Measurements from ENCODE around the gene NR2C2. TPM values are rescaled to one million over a fixed set of nuclear protein-coding genes. Genes with fewer than 3 reads are reported as not detected.

NR2C2 gene
- total and polyA plus RNA-seq, 9 of the 15 experiments (the other 6 are each of a cell fraction or from before 2014, with no cell fraction given) = 6.1 to 33.0 (median 14.6) TPM

GRCh38 chr3:15065550-15066007 is 118.2 kb downstream of the NR2C2 start (continued):
- TF ChIP-seq, protein P1, sequence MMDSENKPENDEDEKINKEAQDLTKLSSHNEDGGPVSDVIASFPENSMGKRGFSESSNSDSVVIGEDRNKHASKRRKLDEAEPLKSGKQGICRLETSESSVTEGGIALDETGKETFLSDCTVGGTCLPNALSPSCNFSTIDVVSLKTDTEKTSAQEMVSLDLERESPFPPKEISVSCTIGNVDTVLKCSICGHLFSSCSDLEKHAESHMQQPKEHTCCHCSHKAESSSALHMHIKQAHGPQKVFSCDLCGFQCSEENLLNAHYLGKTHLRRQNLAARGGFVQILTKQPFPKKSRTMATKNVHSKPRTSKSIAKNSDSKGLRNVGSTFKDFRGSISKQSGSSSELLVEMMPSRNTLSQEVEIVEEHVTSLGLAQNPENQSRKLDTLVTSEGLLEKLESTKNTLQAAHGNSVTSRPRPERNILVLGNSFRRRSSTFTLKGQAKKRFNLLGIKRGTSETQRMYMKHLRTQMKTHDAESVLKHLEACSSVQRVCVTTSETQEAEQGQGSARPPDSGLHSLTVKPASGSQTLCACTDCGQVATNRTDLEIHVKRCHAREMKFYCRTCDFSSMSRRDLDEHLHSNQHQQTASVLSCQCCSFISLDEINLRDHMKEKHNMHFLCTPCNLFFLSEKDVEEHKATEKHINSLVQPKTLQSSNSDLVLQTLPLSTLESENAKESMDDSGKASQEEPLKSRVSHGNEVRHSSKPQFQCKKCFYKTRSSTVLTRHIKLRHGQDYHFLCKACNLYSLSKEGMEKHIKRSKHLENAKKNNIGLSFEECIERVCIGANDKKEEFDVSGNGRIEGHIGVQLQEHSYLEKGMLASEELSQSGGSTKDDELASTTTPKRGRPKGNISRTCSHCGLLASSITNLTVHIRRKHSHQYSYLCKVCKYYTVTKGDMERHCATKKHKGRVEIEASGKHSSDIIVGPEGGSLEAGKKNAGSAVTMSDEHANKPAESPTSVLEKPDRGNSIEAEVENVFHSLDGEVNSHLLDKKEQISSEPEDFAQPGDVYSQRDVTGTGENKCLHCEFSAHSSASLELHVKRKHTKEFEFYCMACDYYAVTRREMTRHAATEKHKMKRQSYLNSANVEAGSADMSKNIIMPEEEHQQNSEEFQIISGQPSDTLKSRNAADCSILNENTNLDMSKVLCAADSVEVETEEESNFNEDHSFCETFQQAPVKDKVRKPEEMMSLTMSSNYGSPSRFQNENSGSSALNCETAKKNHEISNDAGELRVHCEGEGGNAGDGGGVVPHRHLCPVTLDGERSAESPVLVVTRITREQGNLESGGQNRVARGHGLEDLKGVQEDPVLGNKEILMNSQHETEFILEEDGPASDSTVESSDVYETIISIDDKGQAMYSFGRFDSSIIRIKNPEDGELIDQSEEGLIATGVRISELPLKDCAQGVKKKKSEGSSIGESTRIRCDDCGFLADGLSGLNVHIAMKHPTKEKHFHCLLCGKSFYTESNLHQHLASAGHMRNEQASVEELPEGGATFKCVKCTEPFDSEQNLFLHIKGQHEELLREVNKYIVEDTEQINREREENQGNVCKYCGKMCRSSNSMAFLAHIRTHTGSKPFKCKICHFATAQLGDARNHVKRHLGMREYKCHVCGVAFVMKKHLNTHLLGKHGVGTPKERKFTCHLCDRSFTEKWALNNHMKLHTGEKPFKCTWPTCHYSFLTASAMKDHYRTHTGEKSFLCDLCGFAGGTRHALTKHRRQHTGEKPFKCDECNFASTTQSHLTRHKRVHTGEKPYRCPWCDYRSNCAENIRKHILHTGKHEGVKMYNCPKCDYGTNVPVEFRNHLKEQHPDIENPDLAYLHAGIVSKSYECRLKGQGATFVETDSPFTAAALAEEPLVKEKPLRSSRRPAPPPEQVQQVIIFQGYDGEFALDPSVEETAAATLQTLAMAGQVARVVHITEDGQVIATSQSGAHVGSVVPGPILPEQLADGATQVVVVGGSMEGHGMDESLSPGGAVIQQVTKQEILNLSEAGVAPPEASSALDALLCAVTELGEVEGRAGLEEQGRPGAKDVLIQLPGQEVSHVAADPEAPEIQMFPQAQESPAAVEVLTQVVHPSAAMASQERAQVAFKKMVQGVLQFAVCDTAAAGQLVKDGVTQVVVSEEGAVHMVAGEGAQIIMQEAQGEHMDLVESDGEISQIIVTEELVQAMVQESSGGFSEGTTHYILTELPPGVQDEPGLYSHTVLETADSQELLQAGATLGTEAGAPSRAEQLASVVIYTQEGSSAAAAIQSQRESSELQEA (IDR thresholded peaks at IDR 0.05; ENCODE audit: low read depth) = no peak
- TF ChIP-seq MBD1 (CRISPR knock-in tag; IDR thresholded peaks at IDR 0.05) (peak; percentile 81; the same call in 1 of the 2 replicates), BACH1 (tag; IDR thresholded peaks at IDR 0.05) (no peak), ZFP1 (CRISPR knock-in tag; IDR thresholded peaks at IDR 0.05) (no peak), TAL1 (IDR thresholded peaks at IDR 0.05) (no peak), RUNX1 (IDR thresholded peaks at IDR 0.05; ENCODE audit: low read depth) (no peak), DPF2 (IDR thresholded peaks at IDR 0.05) (0 out of 2 replicates have a peak, but pooled peaks have one; percentile 35), NFATC3 (IDR thresholded peaks at IDR 0.05) (0 out of 2 replicates have a peak, but pooled peaks have one; percentile 52), HDGF (IDR thresholded peaks at IDR 0.05) (peak; percentile 17; the same call in 1 of the 2 replicates), IRF9 (tag; IDR thresholded peaks at IDR 0.05) (no peak), ETS2 (tag; IDR thresholded peaks at IDR 0.05; ENCODE audit: borderline replicate concordance, poor library complexity, severe bottlenecking) (no peak), THRA (IDR thresholded peaks at IDR 0.05) (no peak)
- TF ChIP-seq, protein P2, sequence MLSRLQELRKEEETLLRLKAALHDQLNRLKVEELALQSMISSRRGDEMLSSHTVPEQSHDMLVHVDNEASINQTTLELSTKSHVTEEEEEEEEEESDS (CRISPR knock-in tag; IDR thresholded peaks at IDR 0.05) = no peak
- TF ChIP-seq, protein P3, sequence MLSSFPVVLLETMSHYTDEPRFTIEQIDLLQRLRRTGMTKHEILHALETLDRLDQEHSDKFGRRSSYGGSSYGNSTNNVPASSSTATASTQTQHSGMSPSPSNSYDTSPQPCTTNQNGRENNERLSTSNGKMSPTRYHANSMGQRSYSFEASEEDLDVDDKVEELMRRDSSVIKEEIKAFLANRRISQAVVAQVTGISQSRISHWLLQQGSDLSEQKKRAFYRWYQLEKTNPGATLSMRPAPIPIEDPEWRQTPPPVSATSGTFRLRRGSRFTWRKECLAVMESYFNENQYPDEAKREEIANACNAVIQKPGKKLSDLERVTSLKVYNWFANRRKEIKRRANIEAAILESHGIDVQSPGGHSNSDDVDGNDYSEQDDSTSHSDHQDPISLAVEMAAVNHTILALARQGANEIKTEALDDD (IDR thresholded peaks at IDR 0.05) = 0 out of 2 replicates have a peak, but pooled peaks have one; percentile 15
